ENCODE data around the gene NFIX.
A peak's percentile ranks its signal among the peaks of the same experiment; 100 is the strongest.

The NFIX gene

DNA sequence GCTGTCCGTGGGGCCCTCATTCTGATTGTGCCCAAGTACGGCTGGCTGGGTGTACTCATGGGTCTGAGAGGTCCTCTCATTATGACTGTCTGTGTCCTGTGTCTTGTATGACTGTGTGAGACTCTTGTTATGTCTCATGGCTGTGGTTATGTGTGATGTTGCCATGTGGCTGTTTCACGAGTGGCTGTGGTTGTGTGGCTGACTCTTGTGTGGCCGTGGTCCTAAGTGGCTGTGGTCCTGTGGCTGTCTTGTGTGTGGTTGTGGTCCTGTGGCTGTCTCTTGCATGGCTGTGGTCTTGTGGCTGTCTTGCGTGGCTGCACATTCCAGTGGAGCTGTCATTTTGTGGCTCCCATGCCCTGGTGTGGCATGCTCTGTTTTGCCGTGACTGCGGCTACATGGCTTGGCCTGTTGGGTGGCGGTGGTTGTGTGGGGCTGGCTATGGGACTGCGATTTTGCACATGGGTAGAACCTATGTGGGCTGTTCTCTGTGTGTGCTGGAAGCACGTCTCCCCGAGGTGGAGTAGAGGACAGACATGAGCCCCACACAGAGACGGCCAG is 104.8 kb downstream of the NFIX start:
- TF ChIP-seq, protein P1, sequence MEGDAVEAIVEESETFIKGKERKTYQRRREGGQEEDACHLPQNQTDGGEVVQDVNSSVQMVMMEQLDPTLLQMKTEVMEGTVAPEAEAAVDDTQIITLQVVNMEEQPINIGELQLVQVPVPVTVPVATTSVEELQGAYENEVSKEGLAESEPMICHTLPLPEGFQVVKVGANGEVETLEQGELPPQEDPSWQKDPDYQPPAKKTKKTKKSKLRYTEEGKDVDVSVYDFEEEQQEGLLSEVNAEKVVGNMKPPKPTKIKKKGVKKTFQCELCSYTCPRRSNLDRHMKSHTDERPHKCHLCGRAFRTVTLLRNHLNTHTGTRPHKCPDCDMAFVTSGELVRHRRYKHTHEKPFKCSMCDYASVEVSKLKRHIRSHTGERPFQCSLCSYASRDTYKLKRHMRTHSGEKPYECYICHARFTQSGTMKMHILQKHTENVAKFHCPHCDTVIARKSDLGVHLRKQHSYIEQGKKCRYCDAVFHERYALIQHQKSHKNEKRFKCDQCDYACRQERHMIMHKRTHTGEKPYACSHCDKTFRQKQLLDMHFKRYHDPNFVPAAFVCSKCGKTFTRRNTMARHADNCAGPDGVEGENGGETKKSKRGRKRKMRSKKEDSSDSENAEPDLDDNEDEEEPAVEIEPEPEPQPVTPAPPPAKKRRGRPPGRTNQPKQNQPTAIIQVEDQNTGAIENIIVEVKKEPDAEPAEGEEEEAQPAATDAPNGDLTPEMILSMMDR (conservative IDR thresholded peaks at IDR 0.05; ENCODE audit: low read depth, low read length): no peak
- no peak for DNase-seq (ENCODE audit: low read depth)
- H3K4me3 ChIP-seq (ENCODE audit: low read length): no peak overlapping the region

DNA sequence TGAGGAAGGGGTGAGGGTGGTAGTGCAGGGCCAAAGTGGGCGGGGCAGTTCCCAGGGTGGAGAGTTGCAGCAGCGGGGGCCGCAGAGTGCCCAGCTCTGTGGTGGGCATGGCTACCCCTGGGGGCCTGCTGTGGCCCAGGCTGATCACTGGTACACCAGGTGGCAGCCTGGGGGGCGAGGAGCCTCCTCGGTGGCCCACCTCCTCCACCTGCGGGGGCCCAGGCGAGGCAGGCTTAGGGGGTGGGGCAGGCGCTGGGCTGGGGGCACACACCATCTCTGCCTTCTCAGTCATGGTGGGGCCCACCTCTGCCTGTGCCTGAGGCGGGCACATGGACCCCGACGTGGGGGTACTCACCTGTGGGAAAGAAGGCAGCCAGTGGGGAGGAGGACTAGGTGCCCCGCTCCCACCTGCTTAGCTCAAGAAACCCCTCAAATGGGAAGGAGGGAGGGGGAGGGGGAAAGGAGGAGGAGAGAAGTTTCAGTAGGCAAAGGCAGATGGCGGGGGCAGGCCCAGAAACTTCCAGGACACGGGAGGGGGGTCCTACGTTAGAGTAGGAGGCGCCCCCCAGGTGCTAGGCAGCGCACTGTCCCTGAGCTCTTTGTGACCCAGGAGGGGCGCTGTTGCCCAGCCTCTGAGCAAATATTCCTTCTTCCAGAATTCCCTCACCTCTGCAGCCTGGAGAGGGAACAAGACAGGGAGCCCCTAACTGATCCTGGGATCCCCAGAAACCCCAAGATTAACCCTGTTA is 105.7 kb downstream of the NFIX start:
- TF ChIP-seq, protein P1 (conservative IDR thresholded peaks at IDR 0.05; ENCODE audit: low read depth, low read length): peak; percentile 55
- no peak for DNase-seq (ENCODE audit: low read depth)
- no peak overlapping the region for H3K4me3 ChIP-seq (ENCODE audit: low read length)

DNA sequence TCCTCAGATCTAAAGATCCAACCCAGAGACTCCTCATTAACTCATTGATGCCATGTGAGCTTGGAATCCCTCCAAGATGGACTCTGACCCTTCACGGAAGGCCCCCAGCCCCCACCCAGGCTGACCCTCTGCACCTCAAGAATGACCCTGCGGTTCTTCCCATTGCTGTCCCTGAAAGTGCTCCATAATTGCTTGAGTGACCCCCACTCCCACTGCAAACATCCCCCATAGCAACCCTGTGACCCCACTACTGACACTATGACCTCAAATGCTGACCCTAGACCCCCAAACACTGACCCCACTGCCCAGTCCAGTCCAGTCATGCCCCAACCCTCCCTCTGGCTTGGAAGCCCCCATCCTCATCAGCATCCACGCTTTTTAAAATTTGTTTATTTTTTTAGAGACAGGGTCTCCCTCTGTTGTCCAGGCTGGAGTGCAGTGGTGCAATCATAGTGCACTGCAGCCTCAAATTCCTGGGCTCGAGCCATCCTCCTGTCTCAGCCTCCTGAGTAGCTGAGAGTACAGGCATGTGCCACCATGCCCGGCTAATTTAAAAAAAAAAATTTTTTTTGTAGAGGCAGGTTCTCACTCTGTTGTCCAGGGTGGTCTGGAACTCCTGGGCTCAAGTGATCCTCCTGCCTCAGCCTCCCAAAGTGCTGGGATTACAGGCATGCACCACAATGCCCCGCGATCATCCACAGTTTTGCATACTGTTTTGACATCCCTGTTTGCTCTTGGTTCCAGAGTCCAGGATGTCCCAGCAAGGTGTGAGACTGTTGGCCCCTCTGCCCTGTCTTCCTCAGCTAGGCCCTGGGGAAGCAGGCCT is 106.5 kb downstream of the NFIX start:
- TF ChIP-seq, protein P1 (conservative IDR thresholded peaks at IDR 0.05; ENCODE audit: low read depth, low read length): no peak
- no peak overlapping the region for H3K4me3 ChIP-seq (ENCODE audit: low read length)
- DNase-seq (ENCODE audit: low read depth): no peak

DNA sequence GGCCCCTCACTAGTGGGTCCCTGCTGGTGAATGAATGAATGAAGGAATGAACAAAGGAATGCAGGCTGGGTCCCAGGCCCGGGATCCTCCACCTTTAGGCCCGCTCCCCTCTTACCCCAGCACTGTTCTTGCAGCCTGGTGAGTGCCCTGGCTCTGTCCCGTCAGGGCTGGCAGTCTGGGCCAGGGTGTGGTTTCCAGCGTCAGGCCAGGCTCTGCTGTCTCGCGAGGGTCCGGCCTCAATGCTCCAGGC is 107.1 kb downstream of the NFIX start:
- peak overlapping the region; percentile 6 for H3K4me3 ChIP-seq (ENCODE audit: low read length)
- no peak for DNase-seq (ENCODE audit: low read depth)
- TF ChIP-seq, protein P1 (conservative IDR thresholded peaks at IDR 0.05; ENCODE audit: low read depth, low read length): no peak

DNA sequence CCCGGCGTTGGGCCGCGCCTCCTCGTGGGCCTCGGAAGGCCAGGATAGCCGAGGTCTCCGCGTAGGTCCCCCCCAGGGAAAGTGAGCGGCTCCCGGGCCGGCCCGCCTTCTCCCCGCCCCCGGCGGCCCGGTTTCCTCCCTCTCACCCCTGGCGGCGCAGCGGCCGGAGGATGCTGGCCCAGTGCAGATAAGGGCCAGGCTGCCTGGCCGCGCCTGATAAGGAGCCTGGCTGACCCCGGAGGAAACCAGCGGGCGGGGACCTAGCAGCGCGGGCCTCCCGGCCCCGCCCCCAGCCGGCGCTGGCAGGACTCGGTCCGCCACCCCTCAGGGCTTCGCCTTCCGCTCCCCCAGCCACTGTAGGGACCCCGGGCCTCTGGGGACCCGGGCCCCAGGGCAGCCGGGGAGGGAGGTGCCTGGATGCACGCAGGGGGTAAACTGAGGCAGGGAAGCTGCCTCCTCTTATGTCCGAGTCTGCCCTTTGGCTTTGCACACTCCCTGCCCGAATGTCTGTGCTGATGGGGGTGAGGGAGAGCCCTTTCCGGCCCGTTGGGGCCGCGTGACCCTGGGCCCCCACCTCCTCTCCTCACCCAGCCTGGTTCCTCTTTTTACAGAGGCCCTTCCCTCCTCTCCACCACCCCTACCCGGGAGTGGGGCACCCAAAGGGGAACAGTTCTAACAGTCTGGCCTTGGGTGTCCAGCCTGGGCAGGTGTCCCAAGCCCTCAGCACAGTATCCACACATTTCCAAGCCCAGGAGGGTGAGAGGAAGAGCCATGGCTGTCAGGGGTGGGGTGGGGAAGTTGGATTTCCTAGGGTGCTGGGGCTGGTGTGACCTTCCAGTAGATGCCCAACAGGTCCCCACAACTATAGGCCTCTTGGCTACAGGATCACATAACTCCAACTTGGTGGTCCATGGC is 107.6 kb downstream of the NFIX start, which contains the start of gene LYL1:
TSS of gene LYL1 (minus strand) at position 193 of the 915 bp plus-strand sequence. CDS start 1,687 bp downstream, outside the sequence.
- peak within 1 kb of the TSS; percentile 6 for H3K4me3 ChIP-seq (ENCODE audit: low read length)
- DNase-seq (ENCODE audit: low read depth): no peak
- TF ChIP-seq, protein P1 (conservative IDR thresholded peaks at IDR 0.05; ENCODE audit: low read depth, low read length): no peak

DNA sequence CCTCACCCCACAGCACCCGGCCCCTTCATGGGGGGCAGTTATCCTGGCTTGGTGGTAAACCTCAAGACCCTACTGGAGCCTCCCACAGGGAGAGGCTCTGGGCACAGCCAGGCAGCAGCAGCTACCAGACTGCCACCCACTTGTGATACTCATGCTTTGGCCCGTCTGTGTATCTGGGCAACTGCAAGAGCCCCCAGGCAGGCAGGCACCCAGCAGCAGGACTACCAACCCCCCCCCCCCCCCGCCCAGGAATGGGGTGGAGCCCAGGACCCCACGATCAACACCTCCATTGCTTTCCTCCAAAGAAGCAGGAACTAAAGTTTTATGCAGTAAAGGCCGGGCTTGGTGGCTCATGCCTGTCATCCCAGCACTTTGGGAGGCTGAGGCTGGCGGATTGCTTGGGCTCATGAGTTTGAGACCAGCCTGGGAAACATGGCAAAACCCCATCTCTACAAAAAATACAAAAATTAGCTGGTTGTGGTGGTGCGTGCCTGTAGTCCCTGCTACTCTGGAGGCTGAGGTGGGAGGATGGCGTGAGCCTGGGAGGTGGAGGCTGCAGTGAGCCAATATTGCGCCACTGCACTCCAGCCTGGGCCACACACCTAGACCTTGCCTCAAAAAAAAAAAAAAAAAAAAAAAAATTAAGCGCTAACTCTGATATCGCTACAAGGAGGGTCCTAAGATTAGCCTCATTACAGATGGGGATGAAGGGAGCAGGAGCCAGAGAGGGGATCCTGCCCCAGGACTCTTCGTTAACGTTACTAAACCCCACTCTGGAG is 108.5 kb downstream of the NFIX start:
- H3K4me3 ChIP-seq (ENCODE audit: low read length): no peak overlapping the region
- DNase-seq (ENCODE audit: low read depth): no peak

More for the DNA sequence above, 108.5 kb downstream of the NFIX start:
- TF ChIP-seq, protein P1 (conservative IDR thresholded peaks at IDR 0.05; ENCODE audit: low read depth, low read length): no peak

Data from retinal pigment epithelial cell (primary cell).